GM20431 (cell line): ENCODE measurements around the gene UTY.

Source experiments
- in situ Hi-C: fragments of 300-500 bp; cut with MseI, MboI; formaldehyde crosslinking; loops from one replicate; pipeline ENCODE4 v1.15.0; 2020; ENCODE audit warnings: low sequenced_read_pairs; ENCODE audit not compliant: unreplicated experiment

The UTY gene

GRCh38 chrY:13416869-13417661 lies 62.8 kb downstream of the UTY start:
- in situ Hi-C loops: no loop called here

DNA sequence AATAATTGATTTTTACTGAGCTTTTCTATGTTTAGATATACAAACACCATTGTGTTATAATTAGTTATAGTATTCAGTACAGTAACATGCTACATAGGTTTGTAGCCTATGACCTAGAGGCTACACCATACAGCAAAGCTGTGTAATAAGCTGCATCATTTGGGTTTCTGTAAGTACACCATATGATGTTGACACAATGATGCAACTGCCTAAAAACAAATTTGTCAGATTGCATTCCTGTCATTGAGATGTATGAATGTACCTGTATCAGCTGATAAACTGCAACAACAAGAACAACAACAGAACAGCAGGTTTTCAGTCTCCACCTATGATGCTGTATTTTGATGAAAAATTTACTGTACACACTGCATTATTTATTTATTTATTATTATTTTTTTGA lies 64.3 kb downstream of the UTY start:
- in situ Hi-C loops: no loop called here

- in situ Hi-C loops: no loop called here
Measured at GRCh38 chrY:13398876-13399275, 81.0 kb downstream of the UTY start.

DNA sequence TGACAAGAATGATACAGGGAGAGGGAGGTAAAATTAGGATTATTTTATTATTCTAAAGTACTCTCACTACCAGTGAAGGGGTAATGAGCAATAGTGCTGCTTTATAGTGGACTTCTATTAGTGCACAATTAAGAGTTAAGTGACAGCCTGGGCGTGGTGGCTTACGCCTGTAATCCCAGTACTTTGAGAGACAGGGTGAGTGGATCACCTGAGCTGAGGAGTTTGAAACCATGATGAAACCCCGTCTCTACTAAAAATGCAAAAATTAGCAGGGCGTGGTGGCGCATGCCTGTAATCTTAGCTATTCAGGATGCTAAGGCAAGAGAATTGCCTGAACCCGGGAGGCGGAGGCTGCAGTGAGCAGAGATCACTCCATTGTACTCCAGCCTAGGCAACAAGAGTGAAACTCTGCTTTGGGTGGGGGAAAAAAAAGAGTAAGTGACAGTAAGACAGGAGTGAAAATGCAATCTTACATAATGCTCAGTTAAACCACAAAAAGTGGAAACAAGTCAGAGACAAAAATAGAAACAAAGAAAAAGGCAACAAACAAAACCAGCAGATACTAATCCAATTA lies 98.6 kb downstream of the UTY start:
- in situ Hi-C loops: no loop called here

DNA sequence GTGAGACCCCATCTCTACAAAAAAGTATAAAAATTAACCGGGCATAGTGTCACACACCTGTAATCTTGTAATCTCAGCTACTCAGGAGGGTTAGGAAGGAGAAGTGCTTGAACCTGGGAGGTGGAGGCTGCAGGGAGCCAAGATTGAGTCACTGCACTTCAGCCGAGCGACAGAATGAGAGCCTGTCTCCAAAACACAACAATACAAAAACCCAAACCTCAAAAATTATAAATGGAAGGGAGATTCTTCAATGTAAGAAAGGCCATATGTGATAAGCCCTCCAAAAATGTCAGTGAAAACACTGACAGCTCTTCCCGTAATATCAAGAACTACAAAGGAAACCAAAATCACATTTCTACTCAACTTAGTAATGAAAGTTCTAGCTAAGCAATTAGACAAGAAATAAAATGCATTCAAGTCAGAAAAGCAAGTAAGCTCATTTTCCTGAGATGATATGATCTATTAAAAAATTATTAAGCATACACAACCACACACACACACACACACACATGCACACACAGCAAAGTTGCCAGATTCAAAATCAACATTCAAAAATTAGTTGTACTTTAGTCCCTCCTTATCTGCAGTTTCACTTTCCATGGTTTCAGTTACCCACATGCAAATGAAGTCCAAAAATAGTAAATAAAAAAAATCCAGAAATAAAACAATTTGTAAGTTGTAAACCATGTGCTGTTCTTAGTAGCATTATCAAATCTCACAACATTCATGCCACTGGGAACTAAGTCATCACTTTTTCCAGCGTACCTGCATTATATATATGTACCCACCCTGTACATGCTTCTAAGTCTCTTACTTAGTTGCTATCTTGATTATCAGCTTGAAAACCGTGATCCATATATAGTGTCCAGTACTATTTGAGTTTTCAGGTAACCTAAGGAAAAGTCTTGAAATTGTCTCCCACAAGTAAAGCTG lies 108.7 kb downstream of the UTY start:
- in situ Hi-C loops: no loop called here

GRCh38 chrY:13370245-13370644 lies 109.6 kb downstream of the UTY start:
- in situ Hi-C loops: no loop called here

- in situ Hi-C loops: no loop called here
Measured at GRCh38 chrY:13368513-13368845, 111.4 kb downstream of the UTY start.

GRCh38 chrY:13363641-13364040 lies 116.2 kb downstream of the UTY start:
- in situ Hi-C loops: no loop called here

- in situ Hi-C loops: no loop called here
Measured at GRCh38 chrY:13362662-13363061, 117.2 kb downstream of the UTY start.

- in situ Hi-C loops: no loop called here
Measured at GRCh38 chrY:13361656-13362636, 117.9 kb downstream of the UTY start.

GRCh38 chrY:13351443-13351842 lies 128.4 kb downstream of the UTY start:
- in situ Hi-C loops: no loop called here

- in situ Hi-C loops: no loop called here
Measured at GRCh38 chrY:13347106-13347505, 132.7 kb downstream of the UTY start.

- in situ Hi-C loops: no loop called here
Measured at GRCh38 chrY:13345549-13345948, 134.3 kb downstream of the UTY start.

DNA sequence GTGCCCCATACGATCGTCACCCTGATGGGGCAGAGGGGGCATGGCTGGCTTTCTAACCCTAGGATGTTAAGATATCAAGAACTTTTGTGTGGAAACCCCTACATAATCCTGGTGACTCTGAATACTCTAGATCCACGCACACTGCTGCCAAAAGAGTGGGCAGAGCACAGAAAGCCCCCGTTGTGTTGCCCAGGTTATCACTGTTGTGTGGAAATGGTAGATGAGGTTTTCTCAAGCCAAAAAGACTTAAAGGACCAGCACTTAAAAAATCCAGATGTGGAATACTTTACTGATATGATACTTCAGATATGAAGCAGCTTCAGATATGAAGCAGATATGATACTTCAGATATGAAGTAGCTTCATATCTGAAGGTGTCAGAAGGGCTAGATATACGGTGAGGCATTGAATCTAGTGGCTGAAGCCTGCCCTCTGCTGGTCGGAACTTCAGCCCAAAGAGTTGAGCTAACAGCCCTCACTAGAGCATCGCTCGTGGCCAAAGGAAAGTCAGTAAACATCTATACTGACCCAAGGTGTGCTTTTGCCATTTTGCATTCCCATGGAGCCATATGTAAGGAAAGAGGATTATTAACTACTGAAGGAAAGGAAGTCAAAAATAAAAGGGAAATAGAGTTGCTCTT lies 136.4 kb downstream of the UTY start:
- in situ Hi-C loops: no loop called here

DNA sequence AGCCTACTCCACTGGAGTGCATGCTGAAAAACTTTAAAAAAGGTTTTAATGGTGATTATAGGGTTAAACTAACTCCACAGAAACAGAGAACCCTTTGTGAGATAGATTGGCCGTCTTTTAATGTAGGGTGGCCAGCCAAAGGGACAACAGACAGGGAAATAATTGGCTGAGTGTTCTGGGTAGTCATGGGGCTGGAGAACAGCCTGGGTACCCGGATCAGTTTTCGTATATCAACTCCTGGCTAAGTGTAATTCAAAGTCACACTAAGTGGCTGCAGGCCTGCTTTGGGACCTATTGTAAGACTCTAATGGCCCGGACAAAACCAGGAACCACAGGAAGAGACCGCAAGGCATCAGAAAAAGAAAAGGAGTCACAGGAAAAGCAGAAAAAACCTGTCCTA lies 139.9 kb downstream of the UTY start:
- in situ Hi-C loops: no loop called here

- in situ Hi-C loops: no loop called here
Measured at GRCh38 chrY:13339381-13339780, 140.5 kb downstream of the UTY start.

- in situ Hi-C loops: no loop called here
Measured at GRCh38 chrY:13338711-13339110, 141.1 kb downstream of the UTY start.

DNA sequence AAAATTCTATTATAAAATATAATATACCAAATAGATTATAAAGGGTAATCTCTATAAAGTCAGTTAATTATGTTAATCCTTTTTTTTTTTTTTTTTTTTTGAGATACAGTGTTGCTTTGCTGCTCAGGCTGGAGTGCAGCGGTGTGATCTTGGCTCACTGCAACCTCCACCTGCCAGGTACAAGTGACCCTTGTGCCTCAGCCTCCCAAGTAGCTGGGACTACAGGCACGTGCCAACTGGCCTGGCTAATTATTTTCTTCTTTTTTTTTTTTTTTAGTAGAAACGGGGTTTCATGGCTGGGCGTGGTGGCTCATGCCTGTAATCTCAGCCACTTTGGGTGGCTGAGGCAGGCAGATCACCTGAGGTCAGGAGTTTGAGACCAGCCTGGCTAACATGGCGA lies 141.9 kb downstream of the UTY start:
- in situ Hi-C loops: no loop called here

DNA sequence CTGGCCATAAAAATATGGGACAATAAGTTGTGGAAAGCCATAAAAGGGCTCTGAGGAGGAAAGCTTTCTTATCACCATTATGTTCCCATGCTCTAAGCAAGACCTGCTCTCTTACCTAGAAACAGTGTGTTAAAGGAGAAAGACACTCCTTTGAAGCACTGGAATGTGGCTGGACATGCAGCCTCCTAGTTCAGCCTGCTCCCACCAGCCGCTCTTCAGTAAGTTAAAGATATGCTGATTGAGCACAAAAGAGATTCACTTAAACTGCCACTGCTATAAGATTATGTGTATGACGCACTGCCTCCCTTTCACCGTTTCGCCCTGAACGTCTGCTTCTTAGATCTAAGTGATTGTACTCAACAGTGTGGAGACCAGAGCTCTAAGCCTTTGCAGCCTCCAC lies 146.0 kb downstream of the UTY start:
- in situ Hi-C loops: no loop called here
